HL-60 (cell line): ENCODE results near the gene ETV3L.

Source experiments
- GABPA ChIP-seq: IDR thresholded peaks from 2 replicates; pipeline ENCODE4 v1.6.1; 2012; ENCODE audit warnings: low read depth
- POLR2AphosphoS5 ChIP-seq: IDR thresholded peaks from 2 replicates; pipeline ENCODE4 v1.6.1; 2012; ENCODE audit warnings: low read depth
- SPI1 ChIP-seq: IDR thresholded peaks from 2 replicates; pipeline ENCODE4 v1.6.1; 2012; ENCODE audit warnings: low read depth, mild to moderate bottlenecking, borderline replicate concordance
- TF ChIP-seq, protein P1 (sequence below): IDR thresholded peaks from one replicate; pipeline ENCODE4 v1.5.1; 2011; ENCODE audit warnings: low read length, control low read depth, inconsistent platforms; ENCODE audit not compliant: insufficient read depth
- TF ChIP-seq, protein P2 (sequence below): IDR thresholded peaks from 2 replicates; pipeline ENCODE4 v1.6.1; 2012; ENCODE audit warnings: low read depth; ENCODE audit not compliant: insufficient replicate concordance

DNA sequence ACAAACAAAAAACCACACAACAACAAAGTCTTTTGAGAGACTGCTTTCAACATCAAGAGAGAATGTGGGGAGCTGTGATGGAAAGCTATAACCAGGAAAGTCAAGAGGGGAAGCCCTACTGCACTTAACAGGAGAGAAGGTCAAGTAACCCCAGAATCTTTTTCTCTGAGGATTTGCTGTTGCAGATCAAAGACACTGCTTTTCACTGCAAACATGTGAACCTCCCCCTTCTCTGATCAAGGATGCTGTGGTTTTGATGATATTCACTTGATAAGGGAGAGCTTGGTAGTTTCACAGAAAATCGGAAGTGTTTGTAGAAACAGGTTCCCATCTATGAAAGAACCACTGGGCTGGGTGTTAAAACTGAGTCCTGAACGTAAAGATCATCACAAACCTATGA lies 33.8 kb upstream of the ETV3L start:
- no peak for TF ChIP-seq POLR2AphosphoS5
- TF ChIP-seq, protein P1, sequence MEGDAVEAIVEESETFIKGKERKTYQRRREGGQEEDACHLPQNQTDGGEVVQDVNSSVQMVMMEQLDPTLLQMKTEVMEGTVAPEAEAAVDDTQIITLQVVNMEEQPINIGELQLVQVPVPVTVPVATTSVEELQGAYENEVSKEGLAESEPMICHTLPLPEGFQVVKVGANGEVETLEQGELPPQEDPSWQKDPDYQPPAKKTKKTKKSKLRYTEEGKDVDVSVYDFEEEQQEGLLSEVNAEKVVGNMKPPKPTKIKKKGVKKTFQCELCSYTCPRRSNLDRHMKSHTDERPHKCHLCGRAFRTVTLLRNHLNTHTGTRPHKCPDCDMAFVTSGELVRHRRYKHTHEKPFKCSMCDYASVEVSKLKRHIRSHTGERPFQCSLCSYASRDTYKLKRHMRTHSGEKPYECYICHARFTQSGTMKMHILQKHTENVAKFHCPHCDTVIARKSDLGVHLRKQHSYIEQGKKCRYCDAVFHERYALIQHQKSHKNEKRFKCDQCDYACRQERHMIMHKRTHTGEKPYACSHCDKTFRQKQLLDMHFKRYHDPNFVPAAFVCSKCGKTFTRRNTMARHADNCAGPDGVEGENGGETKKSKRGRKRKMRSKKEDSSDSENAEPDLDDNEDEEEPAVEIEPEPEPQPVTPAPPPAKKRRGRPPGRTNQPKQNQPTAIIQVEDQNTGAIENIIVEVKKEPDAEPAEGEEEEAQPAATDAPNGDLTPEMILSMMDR: no peak
- no peak for TF ChIP-seq GABPA
- no peak for TF ChIP-seq SPI1
- TF ChIP-seq, protein P2, sequence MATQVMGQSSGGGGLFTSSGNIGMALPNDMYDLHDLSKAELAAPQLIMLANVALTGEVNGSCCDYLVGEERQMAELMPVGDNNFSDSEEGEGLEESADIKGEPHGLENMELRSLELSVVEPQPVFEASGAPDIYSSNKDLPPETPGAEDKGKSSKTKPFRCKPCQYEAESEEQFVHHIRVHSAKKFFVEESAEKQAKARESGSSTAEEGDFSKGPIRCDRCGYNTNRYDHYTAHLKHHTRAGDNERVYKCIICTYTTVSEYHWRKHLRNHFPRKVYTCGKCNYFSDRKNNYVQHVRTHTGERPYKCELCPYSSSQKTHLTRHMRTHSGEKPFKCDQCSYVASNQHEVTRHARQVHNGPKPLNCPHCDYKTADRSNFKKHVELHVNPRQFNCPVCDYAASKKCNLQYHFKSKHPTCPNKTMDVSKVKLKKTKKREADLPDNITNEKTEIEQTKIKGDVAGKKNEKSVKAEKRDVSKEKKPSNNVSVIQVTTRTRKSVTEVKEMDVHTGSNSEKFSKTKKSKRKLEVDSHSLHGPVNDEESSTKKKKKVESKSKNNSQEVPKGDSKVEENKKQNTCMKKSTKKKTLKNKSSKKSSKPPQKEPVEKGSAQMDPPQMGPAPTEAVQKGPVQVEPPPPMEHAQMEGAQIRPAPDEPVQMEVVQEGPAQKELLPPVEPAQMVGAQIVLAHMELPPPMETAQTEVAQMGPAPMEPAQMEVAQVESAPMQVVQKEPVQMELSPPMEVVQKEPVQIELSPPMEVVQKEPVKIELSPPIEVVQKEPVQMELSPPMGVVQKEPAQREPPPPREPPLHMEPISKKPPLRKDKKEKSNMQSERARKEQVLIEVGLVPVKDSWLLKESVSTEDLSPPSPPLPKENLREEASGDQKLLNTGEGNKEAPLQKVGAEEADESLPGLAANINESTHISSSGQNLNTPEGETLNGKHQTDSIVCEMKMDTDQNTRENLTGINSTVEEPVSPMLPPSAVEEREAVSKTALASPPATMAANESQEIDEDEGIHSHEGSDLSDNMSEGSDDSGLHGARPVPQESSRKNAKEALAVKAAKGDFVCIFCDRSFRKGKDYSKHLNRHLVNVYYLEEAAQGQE: no peak
